ENCODE results near the gene SLC16A10.

DNA sequence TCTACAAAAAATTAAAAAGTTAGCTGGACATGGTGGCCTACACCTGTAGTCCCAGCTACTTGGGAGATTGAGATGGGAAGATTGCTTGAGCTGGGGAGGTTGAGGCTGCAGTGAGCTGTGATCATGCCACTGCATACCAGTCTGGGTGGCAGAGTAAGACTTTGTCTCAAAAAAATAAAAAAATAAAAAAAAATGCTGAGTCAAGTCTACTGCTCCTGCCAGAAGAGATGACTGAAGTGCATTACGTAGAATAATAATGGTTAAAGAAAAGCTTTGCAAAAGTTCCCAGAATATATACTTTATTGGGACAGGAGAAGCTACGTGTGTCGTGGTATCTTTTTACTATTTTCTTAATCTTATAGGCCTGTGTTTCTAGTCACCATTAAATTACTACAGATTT lies 125.3 kb downstream of the SLC16A10 start:
- no peak for TF ChIP-seq CTCF (optimal IDR thresholded peaks at IDR 0.05 in 1 of 3, IDR thresholded peaks at IDR 0.05 in 1 of 3, conservative IDR thresholded peaks at IDR 0.05 in 1 of 3; ENCODE audit: extremely low read depth in 1 of 3, insufficient read depth in 2 of 3, low read length in 3 of 3)
- no peak for TF ChIP-seq EZH2 (IDR thresholded peaks at IDR 0.05; ENCODE audit: low read length)
